Measurements from ENCODE around the gene NCK2.

NCK2 gene

GRCh38 chr2:105820151-105820550, 75.4 kb downstream of the NCK2 start:
- Histone ChIP-seq H3K4ac (ENCODE audit: low read depth in 1 of 2, low read length in 2 of 2) (no peak overlapping the region), H3K14ac (ENCODE audit: low read length in 2 of 2) (no peak overlapping the region), H4K8ac (ENCODE audit: low read length) (no peak overlapping the region), H2BK12ac (ENCODE audit: low read length in 2 of 2) (no peak overlapping the region), H3K18ac (ENCODE audit: low read depth in 1 of 2, low read length in 2 of 2) (no peak overlapping the region), H3K36me3 (ENCODE audit: control insufficient read depth in 1 of 2, insufficient read depth in 2 of 2, low read depth in 1 of 2, low read length in 2 of 2) (peaks cover 4 to 7% of the 10 kb centered on the region in 2 experiments), H2BK15ac (ENCODE audit: low read depth, poor library complexity, severe bottlenecking) (no peak overlapping the region), H2BK5ac (ENCODE audit: low read depth, low read length, poor library complexity, severe bottlenecking) (no peak overlapping the region), H2BK120ac (ENCODE audit: low read depth, low read length) (no peak overlapping the region), H3K9ac (ENCODE audit: low read length) (no peak overlapping the region), H3K4me1 (ENCODE audit: control insufficient read depth, insufficient read depth, low read depth, low read length) (peaks cover 4% of the 10 kb centered on the region), H4K91ac (ENCODE audit: low read length) (no peak overlapping the region), H3K9me3 (ENCODE audit: control insufficient read depth, low read length) (no peaks in the 10 kb centered on the region), H3K4me2 (ENCODE audit: low read length, poor library complexity, severe bottlenecking) (no peak overlapping the region), H3K79me1 (replicated peaks; ENCODE audit: low read length, poor library complexity, severe bottlenecking) (peaks cover 55% of the 10 kb centered on the region), H2AK5ac (ENCODE audit: low read length, severe bottlenecking) (no peak overlapping the region), H2AFZ (ENCODE audit: low read depth, low read length) (no peak overlapping the region), H3K4me3 (ENCODE audit: insufficient read depth in 1 of 2, low read depth in 1 of 2, low read length in 2 of 2) (no peak overlapping the region), H3K27ac (ENCODE audit: low read length, poor library complexity, severe bottlenecking) (no peak overlapping the region), H3K27me3 (ENCODE audit: control insufficient read depth in 1 of 2, insufficient read depth in 1 of 2, low read length in 2 of 2) (no peaks in the 10 kb centered on the region), H3K23ac (ENCODE audit: low read length in 2 of 2) (no peak overlapping the region)
- WGBS: 93% methylated on average over 8 of the region's 8 CpGs
- DNase-seq: no peak

GRCh38 chr2:105820691-105821090, 76.0 kb downstream of the NCK2 start:
- H3K4me2 ChIP-seq (ENCODE audit: low read length, poor library complexity, severe bottlenecking): no peak overlapping the region
- no peak overlapping the region for H3K23ac ChIP-seq (ENCODE audit: low read length in 2 of 2)
- H3K9ac ChIP-seq (ENCODE audit: low read length): no peak overlapping the region
- H3K4ac ChIP-seq (ENCODE audit: low read depth in 1 of 2, low read length in 2 of 2): no peak overlapping the region
- H3K14ac ChIP-seq (ENCODE audit: low read length in 2 of 2): no peak overlapping the region
- H2BK15ac ChIP-seq (ENCODE audit: low read depth, poor library complexity, severe bottlenecking): no peak overlapping the region
- no peak overlapping the region for H3K4me3 ChIP-seq (ENCODE audit: insufficient read depth in 1 of 2, low read depth in 1 of 2, low read length in 2 of 2)
- H3K18ac ChIP-seq (ENCODE audit: low read depth in 1 of 2, low read length in 2 of 2): no peak overlapping the region
- H4K91ac ChIP-seq (ENCODE audit: low read length): no peak overlapping the region
- H3K79me1 ChIP-seq (replicated peaks; ENCODE audit: low read length, poor library complexity, severe bottlenecking): peaks cover 54% of the 10 kb centered on the region
- peaks cover 4 to 7% of the 10 kb centered on the region in 2 experiments for H3K36me3 ChIP-seq (ENCODE audit: control insufficient read depth in 1 of 2, insufficient read depth in 2 of 2, low read depth in 1 of 2, low read length in 2 of 2)
- peak; percentile 61 for DNase-seq
- 80% methylated on average over 5 of the region's 6 CpGs for WGBS
- no peak overlapping the region for H4K8ac ChIP-seq (ENCODE audit: low read length)
- H3K4me1 ChIP-seq (ENCODE audit: control insufficient read depth, insufficient read depth, low read depth, low read length): peaks cover 4% of the 10 kb centered on the region
- H2BK5ac ChIP-seq (ENCODE audit: low read depth, low read length, poor library complexity, severe bottlenecking): no peak overlapping the region
- H2AK5ac ChIP-seq (ENCODE audit: low read length, severe bottlenecking): no peak overlapping the region
- no peaks in the 10 kb centered on the region for H3K27me3 ChIP-seq (ENCODE audit: control insufficient read depth in 1 of 2, insufficient read depth in 1 of 2, low read length in 2 of 2)
- no peak overlapping the region for H2BK12ac ChIP-seq (ENCODE audit: low read length in 2 of 2)
- H2AFZ ChIP-seq (ENCODE audit: low read depth, low read length): no peak overlapping the region
- no peak overlapping the region for H3K27ac ChIP-seq (ENCODE audit: low read length, poor library complexity, severe bottlenecking)
- no peaks in the 10 kb centered on the region for H3K9me3 ChIP-seq (ENCODE audit: control insufficient read depth, low read length)
- no peak overlapping the region for H2BK120ac ChIP-seq (ENCODE audit: low read depth, low read length)

GRCh38 chr2:105821428-105822125, 76.9 kb downstream of the NCK2 start:
- Histone ChIP-seq H2AK5ac (ENCODE audit: low read length, severe bottlenecking) (no peak overlapping the region), H3K14ac (ENCODE audit: low read length in 2 of 2) (no peak overlapping the region), H3K27ac (ENCODE audit: low read length, poor library complexity, severe bottlenecking) (no peak overlapping the region), H2BK5ac (ENCODE audit: low read depth, low read length, poor library complexity, severe bottlenecking) (no peak overlapping the region), H3K4me2 (ENCODE audit: low read length, poor library complexity, severe bottlenecking) (no peak overlapping the region), H3K4ac (ENCODE audit: low read depth in 1 of 2, low read length in 2 of 2) (no peak overlapping the region), H3K18ac (ENCODE audit: low read depth in 1 of 2, low read length in 2 of 2) (no peak overlapping the region), H3K79me1 (replicated peaks; ENCODE audit: low read length, poor library complexity, severe bottlenecking) (peaks cover 53% of the 10 kb centered on the region), H3K9me3 (ENCODE audit: control insufficient read depth, low read length) (no peaks in the 10 kb centered on the region), H4K8ac (ENCODE audit: low read length) (no peak overlapping the region), H3K36me3 (ENCODE audit: control insufficient read depth in 1 of 2, insufficient read depth in 2 of 2, low read depth in 1 of 2, low read length in 2 of 2) (peaks cover 4 to 7% of the 10 kb centered on the region in 2 experiments), H2BK120ac (ENCODE audit: low read depth, low read length) (no peak overlapping the region), H2BK12ac (ENCODE audit: low read length in 2 of 2) (no peak overlapping the region), H3K23ac (ENCODE audit: low read length in 2 of 2) (no peak overlapping the region), H4K91ac (ENCODE audit: low read length) (no peak overlapping the region), H3K27me3 (ENCODE audit: control insufficient read depth in 1 of 2, insufficient read depth in 1 of 2, low read length in 2 of 2) (no peaks in the 10 kb centered on the region), H2AFZ (ENCODE audit: low read depth, low read length) (no peak overlapping the region), H3K4me1 (ENCODE audit: control insufficient read depth, insufficient read depth, low read depth, low read length) (peaks cover 4% of the 10 kb centered on the region), H3K4me3 (ENCODE audit: insufficient read depth in 1 of 2, low read depth in 1 of 2, low read length in 2 of 2) (no peak overlapping the region), H3K9ac (ENCODE audit: low read length) (no peak overlapping the region), H2BK15ac (ENCODE audit: low read depth, poor library complexity, severe bottlenecking) (no peak overlapping the region)
- DNase-seq: peak; percentile 6
- WGBS: 92% methylated on average over 11 of the region's 12 CpGs

GRCh38 chr2:105822186-105822585, 77.5 kb downstream of the NCK2 start:
- Histone ChIP-seq H3K27me3 (ENCODE audit: control insufficient read depth in 1 of 2, insufficient read depth in 1 of 2, low read length in 2 of 2) (no peaks in the 10 kb centered on the region), H4K91ac (ENCODE audit: low read length) (no peak overlapping the region), H3K14ac (ENCODE audit: low read length in 2 of 2) (no peak overlapping the region), H3K9ac (ENCODE audit: low read length) (no peak overlapping the region), H2BK5ac (ENCODE audit: low read depth, low read length, poor library complexity, severe bottlenecking) (no peak overlapping the region), H2AK5ac (ENCODE audit: low read length, severe bottlenecking) (no peak overlapping the region), H2BK15ac (ENCODE audit: low read depth, poor library complexity, severe bottlenecking) (no peak overlapping the region), H3K27ac (ENCODE audit: low read length, poor library complexity, severe bottlenecking) (no peak overlapping the region), H3K4me1 (ENCODE audit: control insufficient read depth, insufficient read depth, low read depth, low read length) (peaks cover 4% of the 10 kb centered on the region), H3K79me1 (replicated peaks; ENCODE audit: low read length, poor library complexity, severe bottlenecking) (peaks cover 52% of the 10 kb centered on the region), H2BK120ac (ENCODE audit: low read depth, low read length) (no peak overlapping the region), H3K4me2 (ENCODE audit: low read length, poor library complexity, severe bottlenecking) (no peak overlapping the region), H3K18ac (ENCODE audit: low read depth in 1 of 2, low read length in 2 of 2) (no peak overlapping the region), H2BK12ac (ENCODE audit: low read length in 2 of 2) (no peak overlapping the region), H3K23ac (ENCODE audit: low read length in 2 of 2) (no peak overlapping the region), H3K4me3 (ENCODE audit: insufficient read depth in 1 of 2, low read depth in 1 of 2, low read length in 2 of 2) (no peak overlapping the region), H3K36me3 (ENCODE audit: control insufficient read depth in 1 of 2, insufficient read depth in 2 of 2, low read depth in 1 of 2, low read length in 2 of 2) (peaks cover 4 to 5% of the 10 kb centered on the region in 2 experiments), H4K8ac (ENCODE audit: low read length) (no peak overlapping the region), H3K4ac (ENCODE audit: low read depth in 1 of 2, low read length in 2 of 2) (no peak overlapping the region), H2AFZ (ENCODE audit: low read depth, low read length) (no peak overlapping the region), H3K9me3 (ENCODE audit: control insufficient read depth, low read length) (no peaks in the 10 kb centered on the region)
- peak; percentile 18 for DNase-seq
- 72% methylated on average over 7 of the region's 7 CpGs for WGBS

Measured in mesenchymal stem cell (in vitro differentiated cells and primary cell).